Measurements from ENCODE around the gene DDB1. TPM values are rescaled to one million over a fixed set of nuclear protein-coding genes. Genes with fewer than 3 reads are reported as not detected.

DDB1 gene
- total and polyA plus RNA-seq, 2 of the 4 experiments (the other 2 are of a cell fraction) = 221 to 412 TPM

GRCh38 chr11:61274084-61274483, 58.8 kb downstream of the DDB1 start:
- Histone ChIP-seq H2BK5ac (ENCODE audit: low read depth, low read length, poor library complexity, severe bottlenecking) (no peak overlapping the region), H3K4me2 (ENCODE audit: low read depth, low read length) (no peak overlapping the region), H3K14ac (replicated peaks; ENCODE audit: low read depth, low read length) (no peak overlapping the region), H3K4ac (ENCODE audit: low read depth, low read length) (no peak overlapping the region), H3K79me1 (ENCODE audit: low read depth in 1 of 2, low read length in 2 of 2) (no peaks in the 10 kb centered on the region), H3K9me3 (ENCODE audit: control insufficient read depth, insufficient read depth, low read length) (no peaks in the 10 kb centered on the region), H2BK15ac (ENCODE audit: low read depth, low read length) (no peak overlapping the region), H2BK20ac (ENCODE audit: low read depth, low read length) (no peak overlapping the region), H2AK9ac (replicated peaks; ENCODE audit: low read depth, low read length, poor library complexity) (no peak overlapping the region), H3K4me3 (ENCODE audit: insufficient read depth, low read depth, low read length) (no peak overlapping the region), H2BK120ac (ENCODE audit: low read depth, low read length) (no peak overlapping the region), H3K27me3 (ENCODE audit: control insufficient read depth, insufficient read depth, low read length) (no peaks in the 10 kb centered on the region; the same call in 1 of the 2 replicates), H2AK5ac (ENCODE audit: low read depth, low read length) (no peak overlapping the region), H4K20me1 (ENCODE audit: insufficient read depth, low read length) (no peaks in the 10 kb centered on the region), H4K8ac (ENCODE audit: low read depth in 2 of 2, low read length in 2 of 2) (no peak overlapping the region), H3K36me3 (ENCODE audit: control insufficient read depth, insufficient read depth, low read length) (no peaks in the 10 kb centered on the region; the same call in 1 of the 2 replicates), H2AFZ (replicated peaks; ENCODE audit: low read length, poor library complexity) (no peak overlapping the region), H3K18ac (ENCODE audit: low read depth, low read length) (no peak overlapping the region), H3K23ac (ENCODE audit: low read depth, low read length) (no peak overlapping the region), H4K5ac (ENCODE audit: low read depth, low read length) (no peak overlapping the region), H3K9ac (ENCODE audit: low read depth, low read length) (no peak overlapping the region), H3K4me1 (ENCODE audit: control insufficient read depth, insufficient read depth, low read length) (peaks cover 2% of the 10 kb centered on the region), H4K91ac (ENCODE audit: insufficient read depth, low read depth, low read length) (no peak overlapping the region), H3K27ac (ENCODE audit: insufficient read depth, low read length) (no peak overlapping the region), H3K56ac (ENCODE audit: extremely low read depth, insufficient read depth, low read length) (no peak overlapping the region), H3K9me1 (ENCODE audit: insufficient read depth, low read length) (no peaks in the 10 kb centered on the region)
- no CpG with 5 or more reads among the region's 4 CpGs for WGBS, 2 experiments (ENCODE audit: extremely low coverage in 2 of 2, insufficient read length in 1 of 2)
- ChIA-PET CTCF (no interaction called here), POLR2A (ENCODE audit: unreplicated experiment) (no interaction called here)
- TF ChIP-seq NFE2L2 (IDR thresholded peaks at IDR 0.05; ENCODE audit: low read depth, low read length) (no peak), MAFK (IDR thresholded peaks at IDR 0.05; ENCODE audit: low read depth, low read length) (no peak), CHD1 (IDR thresholded peaks at IDR 0.05; ENCODE audit: low read depth, low read length) (no peak), MAZ (IDR thresholded peaks at IDR 0.05; ENCODE audit: borderline replicate concordance, low read depth, low read length) (no peak), CTCF (conservative IDR thresholded peaks at IDR 0.05; ENCODE audit: low read depth, low read length) (no peak), RAD21 (IDR thresholded peaks at IDR 0.05; ENCODE audit: low read length) (no peak), FOS (IDR thresholded peaks at IDR 0.05; ENCODE audit: low read depth, low read length) (no peak), USF2 (IDR thresholded peaks at IDR 0.05; ENCODE audit: low read depth, low read length) (no peak)
- BruUV-seq (replicated peaks) = no TSS peak
- ATAC-seq (ENCODE audit: low read depth) = no peak
- in situ Hi-C loops (cut with MboI; ENCODE audit: low sequenced_read_pairs) (no loop called here), intact Hi-C loops (cut with micrococcal nuclease) (no loop called here), dilution Hi-C loops (cut with HindIII; ENCODE audit: low sequenced_read_pairs, unreplicated experiment) (no loop called here)
- DNase-seq = no peak
